Adrenal gland (tissue), 12 donors: ENCODE measurements around the gene SLCO2A1. TPM values are rescaled to one million over a fixed set of nuclear protein-coding genes. Genes with fewer than 3 reads are reported as not detected.

Experiments
- DNase-seq, 7 donors: peaks; one replicate each; pipeline ENCODE4 v3.0.0-alpha.2; 2019 to 2020
- H3K27ac ChIP-seq, 5 donors: fragments of 200-600 bp; sonication (generic) in 4 of 5; 1 replicate in 3 of 5; 2 replicates in 2 of 5; pipeline versions ENCODE4 v1.5.1 to v1.8.0; 2016 to 2020; ENCODE audit warnings: mild to moderate bottlenecking in 1 of 5
- H3K27me3 ChIP-seq: fragments of 200-600 bp; 2 replicates; pipeline ENCODE4 v1.8.0; 2021
- H3K36me3 ChIP-seq, 2 donors: fragments of 200-600 bp; replicated peaks in 1 of 2; 1 replicate in 1 of 2; 2 replicates in 1 of 2; pipeline versions ENCODE4 v1.5.1 to v1.8.0; 2018 to 2022
- H3K4me1 ChIP-seq, 2 donors: fragments of 200-600 bp; replicated peaks in 1 of 2; 1 replicate in 1 of 2; 2 replicates in 1 of 2; pipeline versions ENCODE4 v1.5.1 to v1.8.0; 2018 to 2021
- H3K4me3 ChIP-seq, 4 donors: fragments of 200-600 bp; sonication (generic) in 3 of 4; one replicate each; pipeline ENCODE4 v1.5.1; 2016 to 2018
- H3K9me3 ChIP-seq, 3 donors: fragments of 200-600 bp; sonication (generic) in 1 of 3; replicated peaks in 1 of 3; 1 replicate in 2 of 3; 2 replicates in 1 of 3; pipeline versions ENCODE4 v1.5.1 to v1.8.0; 2016 to 2021
- POLR2A ChIP-seq, 2 donors: fragments of 450-650 bp; IDR thresholded peaks; one replicate each; pipeline ENCODE4 v1.6.1; 2017; ENCODE audit warnings: antibody characterized with exemption in 2 of 2, mild to moderate bottlenecking in 2 of 2, moderate library complexity in 1 of 2
- WGBS, 4 donors: extraction: QIAGEN DNeasy Blood & Tissue Kit in 2 of 4; methylation state at CpG; one replicate each; pipeline versions ENCODE4 v1.1.5 to v1.1.7; 2013 to 2017; 5-methylcytosine and 5-hydroxymethylcytosine counted together
- intact Hi-C, 2 donors: fragments of 100-400 bp; cut with DNase I; formaldehyde crosslinking; loops; one replicate each; pipeline versions ENCODE4 v1.14.1 to v1.15.0; 2022 to 2023
- polyA plus RNA-seq, 3 donors: library from polyadenylated mRNA; stranded (reverse); fragments of 200-250 nt in 2 of 3; fragments of 350-450 nt in 1 of 3; fragmentation: Illumina TruSeq in 1 of 3; extraction: RNeasy Lipid Tissue Mini Kit (QIAGEN cat#74804) in 1 of 3; gene quantifications; one replicate each; pipeline ENCODE4 v1.2.3, GENCODE V29; 2013 to 2014
- total RNA-seq, 9 donors: library from RNA; depleted of rRNA in 4 of 9; stranded (reverse); fragments of >200 nt in 4 of 9; fragments of 120-200 nt in 1 of 9; fragmentation: NEBNext Ultra II Directional in 1 of 9; extraction: Animal tissue kit (Norgen Biotek cat#: 25700) in 1 of 9; gene quantifications; one replicate each; pipeline versions ENCODE4 v1.1.0 to v1.2.4, GENCODE V29; 2013 to 2023
- TF ChIP-seq, protein P1 (sequence below), 6 experiments: fragments of 450-650 bp in 4 of 6; fragments of 200-600 bp in 2 of 6; sonication (generic) in 1 of 6; IDR thresholded peaks; 1 replicate in 5 of 6; 2 replicates in 1 of 6; pipeline versions ENCODE4 v1.5.1 to v1.8.0; 2016 to 2021; ENCODE audit warnings: antibody characterized with exemption in 6 of 6, mild to moderate bottlenecking in 2 of 6, moderate library complexity in 1 of 6
- donor health status: healthy with polysubstance abuse.
- donor health status: Bipolar disorder and iron deficiency.
- donor health status: DM: yes; HTN: yes; CAD: no.
- donor health status: DM: no; HTN: no; CAD: no.
- donor health status: DM: no; HTN: no; CAD: no.
- donor health status: DM: yes; HTN: yes; CAD: no.

SLCO2A1 gene
- total and polyA plus RNA-seq, 12 donors: 2.3 to 141 (median 29.5) TPM

DNA sequence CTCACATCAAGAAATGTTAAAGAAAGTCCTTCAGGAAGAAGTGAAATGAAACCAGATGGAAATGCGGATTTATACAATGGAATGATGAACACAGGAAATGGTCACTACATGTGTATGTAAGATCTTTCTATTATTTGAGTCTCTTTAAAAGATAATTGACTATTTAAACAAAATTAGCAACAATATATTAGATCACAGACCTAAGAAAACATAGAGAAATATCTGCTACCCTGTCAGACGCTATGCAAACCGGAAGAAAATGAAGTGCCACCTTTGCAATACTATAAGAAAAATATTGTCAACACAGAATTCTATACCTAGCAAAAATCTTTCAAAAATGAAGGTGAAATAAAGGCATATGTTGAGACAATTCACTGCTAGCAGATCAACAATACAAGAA, 151.2 kb downstream of the SLCO2A1 start:
- Histone ChIP-seq H3K27ac (no peak overlapping the region), H3K36me3 (no peaks in the 10 kb centered on the region), H3K9me3 (peaks cover 0 to 7% (median 0%) of the 10 kb centered on the region in 3 donors), H3K4me3 (no peak overlapping the region), H3K27me3 (no peaks in the 10 kb centered on the region), H3K4me1 (no peaks in the 10 kb centered on the region)
- intact Hi-C loops: no loop called here
- DNase-seq: no peak
- 87 to 95% (median 91%) methylated on average over 3 of the region's 3 CpGs for WGBS, 4 donors
- TF ChIP-seq, protein P1, sequence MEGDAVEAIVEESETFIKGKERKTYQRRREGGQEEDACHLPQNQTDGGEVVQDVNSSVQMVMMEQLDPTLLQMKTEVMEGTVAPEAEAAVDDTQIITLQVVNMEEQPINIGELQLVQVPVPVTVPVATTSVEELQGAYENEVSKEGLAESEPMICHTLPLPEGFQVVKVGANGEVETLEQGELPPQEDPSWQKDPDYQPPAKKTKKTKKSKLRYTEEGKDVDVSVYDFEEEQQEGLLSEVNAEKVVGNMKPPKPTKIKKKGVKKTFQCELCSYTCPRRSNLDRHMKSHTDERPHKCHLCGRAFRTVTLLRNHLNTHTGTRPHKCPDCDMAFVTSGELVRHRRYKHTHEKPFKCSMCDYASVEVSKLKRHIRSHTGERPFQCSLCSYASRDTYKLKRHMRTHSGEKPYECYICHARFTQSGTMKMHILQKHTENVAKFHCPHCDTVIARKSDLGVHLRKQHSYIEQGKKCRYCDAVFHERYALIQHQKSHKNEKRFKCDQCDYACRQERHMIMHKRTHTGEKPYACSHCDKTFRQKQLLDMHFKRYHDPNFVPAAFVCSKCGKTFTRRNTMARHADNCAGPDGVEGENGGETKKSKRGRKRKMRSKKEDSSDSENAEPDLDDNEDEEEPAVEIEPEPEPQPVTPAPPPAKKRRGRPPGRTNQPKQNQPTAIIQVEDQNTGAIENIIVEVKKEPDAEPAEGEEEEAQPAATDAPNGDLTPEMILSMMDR (IDR thresholded peaks at IDR 0.05): no peak
- no peak for TF ChIP-seq POLR2A (IDR thresholded peaks at IDR 0.05)

Other genes with a start within 250 kb of the SLCO2A1 start
- 100 to 1,000 TPM in 2 of 9 donors, 10 to 100 TPM in 7; 18.8 to 177 (median 62.1) TPM for gene SRPRB, start 224.1 kb downstream of the SLCO2A1 start, total RNA-seq
- 100 to 1,000 TPM in 1 of 3 donors, 10 to 100 TPM in 2; 13.0 to 136 (median 26.7) TPM for gene SRPRB, start 224.1 kb downstream of the SLCO2A1 start, polyA plus RNA-seq
- 10 to 100 TPM in 1 of 9 donors, 1 to 10 TPM in 8; 1.4 to 14.5 (median 4.3) TPM for gene RAB6B, start 134.0 kb downstream of the SLCO2A1 start, total RNA-seq
- 10 to 100 TPM in 1 of 3 donors, 1 to 10 TPM in 2; 2.7 to 12.9 (median 5.6) TPM for gene RAB6B, start 134.0 kb downstream of the SLCO2A1 start, polyA plus RNA-seq
- 10 to 100 TPM; 27.8 to 74.4 (median 47.1) TPM for gene RYK, start 220.9 kb upstream of the SLCO2A1 start, total RNA-seq
- 10 to 100 TPM; 27.7 to 37.7 (median 31.0) TPM for gene RYK, start 220.9 kb upstream of the SLCO2A1 start, polyA plus RNA-seq